Mesendoderm (in vitro differentiated cells): Measurements from ENCODE around the gene KMT2A.

Experiments used
- DNase-seq: peaks from one replicate; pipeline ENCODE4 v3.0.0; 2013
- H2AK5ac ChIP-seq: 2 replicates; pipeline ENCODE4 v1.6.1; 2013; ENCODE audit warnings: low read length, inconsistent platforms
- H2BK120ac ChIP-seq: 2 replicates; pipeline ENCODE4 v1.6.1; 2013; ENCODE audit warnings: low read depth, mild to moderate bottlenecking, low read length, moderate library complexity, mixed read lengths
- H2BK15ac ChIP-seq: replicated peaks from 2 replicates; pipeline ENCODE4 v1.6.1; 2013; ENCODE audit warnings: low read depth, mild to moderate bottlenecking, moderate library complexity
- H2BK5ac ChIP-seq: 2 replicates; pipeline ENCODE4 v1.6.1; 2013; ENCODE audit warnings: low read length, inconsistent platforms
- H3K18ac ChIP-seq: 2 replicates; pipeline ENCODE4 v1.6.1; 2013; ENCODE audit warnings: mild to moderate bottlenecking, low read length, mixed read lengths
- H3K23ac ChIP-seq: one replicate; pipeline ENCODE4 v1.6.1; 2013; ENCODE audit warnings: low read length
- H3K27ac ChIP-seq: 2 replicates; pipeline ENCODE4 v1.5.1; 2013; ENCODE audit warnings: low read depth, mild to moderate bottlenecking, inconsistent platforms, low read length, moderate library complexity
- H3K27me3 ChIP-seq: 2 replicates; pipeline ENCODE4 v1.6.1; 2013; ENCODE audit warnings: low read length, control low read depth, mild to moderate bottlenecking, inconsistent platforms; ENCODE audit not compliant: insufficient read depth, poor library complexity
- H3K36me3 ChIP-seq: 2 replicates; pipeline ENCODE4 v1.6.1; 2013; ENCODE audit warnings: low read length, inconsistent platforms; ENCODE audit not compliant: control insufficient read depth, insufficient read depth
- H3K4ac ChIP-seq: one replicate; pipeline ENCODE4 v1.6.1; 2013; ENCODE audit warnings: low read depth, mild to moderate bottlenecking, low read length, moderate library complexity
- H3K4me1 ChIP-seq: 2 replicates; pipeline ENCODE4 v1.6.1; 2013; ENCODE audit warnings: low read depth, low read length, inconsistent platforms; ENCODE audit not compliant: control insufficient read depth
- H3K4me2 ChIP-seq: 2 replicates; pipeline ENCODE4 v1.6.1; 2013; ENCODE audit warnings: low read length
- H3K4me3 ChIP-seq: 2 replicates; pipeline ENCODE4 v1.5.1; 2013; ENCODE audit warnings: mild to moderate bottlenecking, low read length
- H3K56ac ChIP-seq: one replicate; pipeline ENCODE4 v1.6.1; 2013; ENCODE audit warnings: low read length
- H3K79me1 ChIP-seq: 2 replicates; pipeline ENCODE4 v1.6.1; 2013; ENCODE audit warnings: low read length, inconsistent platforms
- H3K79me2 ChIP-seq: 2 replicates; pipeline ENCODE4 v1.6.1; 2013; ENCODE audit warnings: mild to moderate bottlenecking, low read length; ENCODE audit not compliant: control insufficient read depth, insufficient read depth
- H3K9ac ChIP-seq: 2 replicates; pipeline ENCODE4 v1.6.1; 2013; ENCODE audit warnings: low read length, inconsistent platforms
- H4K5ac ChIP-seq: one replicate; pipeline ENCODE4 v1.6.1; 2013; ENCODE audit warnings: low read length
- H4K8ac ChIP-seq: one replicate; pipeline ENCODE4 v1.6.1; 2013; ENCODE audit warnings: low read depth, mild to moderate bottlenecking, control low read depth, low read length, moderate library complexity
- WGBS: extraction: QIAGEN DNeasy Blood & Tissue Kit; methylation state at CpG from one replicate; pipeline ENCODE4 v1.1.7; 2013; ENCODE audit warnings: low lambda C conversion rate, missing lambda C conversion rate; ENCODE audit not compliant: insufficient coverage; ENCODE audit errors: extremely low coverage; 5-methylcytosine and 5-hydroxymethylcytosine counted together

The KMT2A gene

GRCh38 chr11:118544010-118544646 lies 107.8 kb downstream of the KMT2A start:
- no peak overlapping the region for H2BK5ac ChIP-seq
- no peak overlapping the region for H3K27ac ChIP-seq
- H3K23ac ChIP-seq: no peak overlapping the region
- H3K4ac ChIP-seq: no peak overlapping the region
- H2AK5ac ChIP-seq: no peak overlapping the region
- WGBS: 100% methylated on average over 1 of the region's 8 CpGs
- H3K4me2 ChIP-seq: no peak overlapping the region
- no peaks in the 10 kb centered on the region for H3K79me1 ChIP-seq
- H2BK15ac ChIP-seq: no peak overlapping the region
- H3K56ac ChIP-seq: no peak overlapping the region
- no peak for DNase-seq
- no peak overlapping the region for H3K9ac ChIP-seq
- H4K8ac ChIP-seq: no peak overlapping the region
- no peak overlapping the region for H2BK120ac ChIP-seq
- no peaks in the 10 kb centered on the region for H3K4me1 ChIP-seq
- no peaks in the 10 kb centered on the region for H3K27me3 ChIP-seq
- no peak overlapping the region for H3K4me3 ChIP-seq
- H3K36me3 ChIP-seq: no peaks in the 10 kb centered on the region
- H3K18ac ChIP-seq: no peak overlapping the region
- no peaks in the 10 kb centered on the region for H3K79me2 ChIP-seq
- H4K5ac ChIP-seq: no peak overlapping the region

GRCh38 chr11:118544647-118545010 lies 108.3 kb downstream of the KMT2A start:
- no peak overlapping the region for H3K18ac ChIP-seq
- H3K23ac ChIP-seq: no peak overlapping the region
- no peaks in the 10 kb centered on the region for H3K4me1 ChIP-seq
- no peak overlapping the region for H3K4ac ChIP-seq
- H3K56ac ChIP-seq: no peak overlapping the region
- H3K4me3 ChIP-seq: no peak overlapping the region
- no peaks in the 10 kb centered on the region for H3K79me1 ChIP-seq
- H2BK15ac ChIP-seq: no peak overlapping the region
- no peak for DNase-seq
- no peak overlapping the region for H3K27ac ChIP-seq
- no peak overlapping the region for H3K4me2 ChIP-seq
- H2BK5ac ChIP-seq: no peak overlapping the region
- H3K36me3 ChIP-seq: no peaks in the 10 kb centered on the region
- no peak overlapping the region for H2AK5ac ChIP-seq
- H3K9ac ChIP-seq: no peak overlapping the region
- no peaks in the 10 kb centered on the region for H3K27me3 ChIP-seq
- H3K79me2 ChIP-seq: no peaks in the 10 kb centered on the region
- no peak overlapping the region for H4K8ac ChIP-seq
- no peak overlapping the region for H4K5ac ChIP-seq
- WGBS: no CpG with 5 or more reads among the region's 3 CpGs
- no peak overlapping the region for H2BK120ac ChIP-seq

GRCh38 chr11:118545533-118545932 lies 109.2 kb downstream of the KMT2A start:
- Histone ChIP-seq H3K36me3 (no peaks in the 10 kb centered on the region), H3K18ac (no peak overlapping the region), H3K4me3 (no peak overlapping the region), H3K79me2 (no peaks in the 10 kb centered on the region), H4K5ac (no peak overlapping the region), H2AK5ac (no peak overlapping the region), H3K9ac (no peak overlapping the region), H3K23ac (no peak overlapping the region), H3K79me1 (no peaks in the 10 kb centered on the region), H3K4ac (no peak overlapping the region), H3K27me3 (no peaks in the 10 kb centered on the region), H4K8ac (no peak overlapping the region), H2BK15ac (no peak overlapping the region), H3K56ac (no peak overlapping the region), H3K4me2 (no peak overlapping the region), H2BK120ac (no peak overlapping the region), H3K4me1 (no peaks in the 10 kb centered on the region), H3K27ac (no peak overlapping the region), H2BK5ac (no peak overlapping the region)
- no peak for DNase-seq
- no CpG with 5 or more reads among the region's 5 CpGs for WGBS

- no peak for DNase-seq
- no peak overlapping the region for H4K5ac ChIP-seq
- H3K56ac ChIP-seq: no peak overlapping the region
- no peak overlapping the region for H2AK5ac ChIP-seq
- H3K4me2 ChIP-seq: no peak overlapping the region
- H3K23ac ChIP-seq: no peak overlapping the region
- no peak overlapping the region for H4K8ac ChIP-seq
- H3K79me2 ChIP-seq: no peaks in the 10 kb centered on the region
- H3K18ac ChIP-seq: no peak overlapping the region
- H3K9ac ChIP-seq: no peak overlapping the region
- H3K4me3 ChIP-seq: no peak overlapping the region
- H2BK120ac ChIP-seq: no peak overlapping the region
- H3K27ac ChIP-seq: no peak overlapping the region
- no peak overlapping the region for H2BK5ac ChIP-seq
- no peaks in the 10 kb centered on the region for H3K79me1 ChIP-seq
- no CpG with 5 or more reads among the region's 2 CpGs for WGBS
- H3K36me3 ChIP-seq: peaks cover 2% of the 10 kb centered on the region
- H3K4me1 ChIP-seq: no peaks in the 10 kb centered on the region
- no peak overlapping the region for H2BK15ac ChIP-seq
- no peaks in the 10 kb centered on the region for H3K27me3 ChIP-seq
- no peak overlapping the region for H3K4ac ChIP-seq
Measured at GRCh38 chr11:118547132-118547531, 110.8 kb downstream of the KMT2A start.

GRCh38 chr11:118552341-118552740 lies 116.0 kb downstream of the KMT2A start:
- Histone ChIP-seq H3K4me2 (no peak overlapping the region), H3K79me2 (no peaks in the 10 kb centered on the region), H3K18ac (no peak overlapping the region), H2AK5ac (no peak overlapping the region), H3K4me3 (no peak overlapping the region), H3K27me3 (no peaks in the 10 kb centered on the region), H2BK5ac (no peak overlapping the region), H3K4ac (no peak overlapping the region), H3K56ac (no peak overlapping the region), H3K9ac (no peak overlapping the region), H4K8ac (no peak overlapping the region), H2BK120ac (no peak overlapping the region), H3K36me3 (peaks cover 4% of the 10 kb centered on the region), H4K5ac (no peak overlapping the region), H2BK15ac (no peak overlapping the region), H3K23ac (no peak overlapping the region), H3K27ac (no peak overlapping the region), H3K4me1 (no peaks in the 10 kb centered on the region), H3K79me1 (no peaks in the 10 kb centered on the region)
- no CpG with 5 or more reads among the region's 4 CpGs for WGBS
- no peak for DNase-seq

- H3K27ac ChIP-seq: no peak overlapping the region
- no peaks in the 10 kb centered on the region for H3K4me1 ChIP-seq
- H2AK5ac ChIP-seq: no peak overlapping the region
- H3K9ac ChIP-seq: no peak overlapping the region
- no peak overlapping the region for H3K23ac ChIP-seq
- H4K5ac ChIP-seq: no peak overlapping the region
- DNase-seq: no peak
- no peaks in the 10 kb centered on the region for H3K36me3 ChIP-seq
- no peak overlapping the region for H4K8ac ChIP-seq
- no peaks in the 10 kb centered on the region for H3K79me2 ChIP-seq
- H3K4me2 ChIP-seq: no peak overlapping the region
- no peak overlapping the region for H2BK15ac ChIP-seq
- H3K4me3 ChIP-seq: no peak overlapping the region
- no peak overlapping the region for H3K18ac ChIP-seq
- no CpG with 5 or more reads among the region's 4 CpGs for WGBS
- no peaks in the 10 kb centered on the region for H3K27me3 ChIP-seq
- H3K79me1 ChIP-seq: no peaks in the 10 kb centered on the region
- no peak overlapping the region for H3K56ac ChIP-seq
- H2BK120ac ChIP-seq: no peak overlapping the region
- no peak overlapping the region for H3K4ac ChIP-seq
- no peak overlapping the region for H2BK5ac ChIP-seq
Measured at GRCh38 chr11:118560806-118561205, 124.5 kb downstream of the KMT2A start.
